Activated T-helper 17 cell treated with anti-CD3 and anti-CD28 coated beads, Interleukin-2, amount 50 U/mL, for 72 hours (primary cell): ENCODE results near the gene MGAT3. TPM values are rescaled to one million over a fixed set of nuclear protein-coding genes. Genes with fewer than 3 reads are reported as not detected.
A peak's percentile ranks its signal among the peaks of the same experiment; 100 is the strongest.
"Not testable (repeated sequence)": the region's sequence is repeated elsewhere in the genome, so short reads cannot be mapped to it uniquely, and the experiment has no call there.

Experiments
- ATAC-seq: fragments of 150-1000 bp; cut with Tn5 transposase; replicated peaks from 2 replicates; pipeline ENCODE4 v1.10.0; 2021; ENCODE audit warnings: mild to moderate bottlenecking, moderate library complexity
- H3K27ac Mint-ChIP-seq: one replicate; pipeline ENCODE4 v1.8.0; 2022; ENCODE audit warnings: mixed read lengths
- H3K27me3 Mint-ChIP-seq: one replicate; pipeline ENCODE4 v1.8.0; 2022; ENCODE audit warnings: mixed read lengths
- H3K36me3 Mint-ChIP-seq: one replicate; pipeline ENCODE4 v1.8.0; 2022; ENCODE audit warnings: low read depth, mild to moderate bottlenecking, mixed read lengths
- H3K4me1 Mint-ChIP-seq: one replicate; pipeline ENCODE4 v1.8.0; 2022; ENCODE audit warnings: mixed read lengths
- H3K4me3 Mint-ChIP-seq: one replicate; pipeline ENCODE4 v1.8.0; 2022; ENCODE audit warnings: mild to moderate bottlenecking, mixed read lengths
- H3K9me3 Mint-ChIP-seq: one replicate; pipeline ENCODE4 v1.8.0; 2022; ENCODE audit warnings: mixed read lengths
- total RNA-seq, 2 donors: library from RNA; stranded (reverse); gene quantifications; one replicate each; pipeline ENCODE4 v1.2.3, GENCODE V29; 2022

Gene MGAT3
- total RNA-seq, 2 donors from 2014 or later = 1.5 to 1.6 TPM

DNA sequence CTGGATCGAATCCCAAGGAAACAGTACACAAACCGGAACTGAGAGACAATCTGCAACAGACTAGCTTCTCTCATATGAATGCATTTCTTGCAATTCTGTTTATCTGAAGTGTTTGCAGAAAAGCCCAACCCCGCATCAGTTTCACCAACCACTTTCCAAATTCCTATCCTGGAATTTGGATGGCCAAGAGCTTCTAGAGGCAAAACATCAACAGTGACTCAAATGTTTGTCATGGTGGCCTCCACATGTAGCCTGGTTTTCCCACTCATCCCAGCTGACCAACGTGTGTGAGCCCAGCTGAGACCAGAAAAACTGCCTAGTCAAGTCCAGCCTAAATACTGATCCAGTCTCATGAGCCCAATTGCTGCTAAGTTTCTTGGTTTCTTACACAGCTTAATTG lies 36.9 kb downstream of the MGAT3 start:
- Mint-ChIP-seq H3K36me3 (no peaks in the 10 kb centered on the region), H3K4me1 (peaks cover 6% of the 10 kb centered on the region), H3K27ac (no peak overlapping the region), H3K9me3 (no peaks in the 10 kb centered on the region), H3K27me3 (no peaks in the 10 kb centered on the region), H3K4me3 (no peak overlapping the region)
- no peak for ATAC-seq

DNA sequence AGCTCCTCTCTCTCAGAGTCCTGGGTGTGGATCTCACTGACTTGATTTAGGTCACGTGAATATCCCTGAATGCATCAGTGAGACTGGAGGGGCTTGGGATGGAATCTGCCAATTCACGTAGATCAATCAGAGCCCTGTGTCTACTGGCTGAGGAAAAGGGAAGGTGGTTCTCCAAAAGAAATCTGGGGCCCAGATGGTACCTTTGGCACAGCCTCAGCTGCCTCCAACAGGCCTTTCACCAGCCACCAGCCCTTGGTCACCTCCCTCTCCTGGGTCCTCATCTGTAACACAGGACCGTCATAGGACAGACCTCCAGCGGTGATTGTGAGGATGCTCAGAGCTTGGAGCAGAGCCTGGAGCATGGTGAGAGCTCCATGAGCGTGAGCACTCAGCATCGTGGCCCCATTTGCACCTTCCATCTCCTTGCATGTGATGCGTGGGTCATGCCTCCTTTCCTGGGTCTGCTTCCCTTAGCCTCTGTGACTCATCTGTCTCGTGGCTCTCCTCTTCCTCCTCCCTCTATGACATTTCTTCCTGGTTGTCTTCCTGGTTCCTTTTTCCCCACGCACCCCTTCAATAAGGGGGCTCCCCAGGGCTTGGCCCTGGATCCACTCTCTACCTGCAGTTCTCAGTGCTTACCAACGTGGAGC lies 37.8 kb downstream of the MGAT3 start:
- Mint-ChIP-seq H3K27ac (peak overlapping the region; percentile 15), H3K4me3 (no peak overlapping the region)

GRCh38 chr22:39496131-39496838 lies 39.5 kb downstream of the MGAT3 start:
- H3K36me3 Mint-ChIP-seq = no peaks in the 10 kb centered on the region
- no peaks in the 10 kb centered on the region for H3K4me1 Mint-ChIP-seq
- no peak overlapping the region for H3K27ac Mint-ChIP-seq
- ATAC-seq = peak; percentile 90
- H3K27me3 Mint-ChIP-seq = no peaks in the 10 kb centered on the region
- H3K9me3 Mint-ChIP-seq = no peaks in the 10 kb centered on the region
- H3K4me3 Mint-ChIP-seq = no peak overlapping the region

More for the DNA sequence above, 37.8 kb downstream of the MGAT3 start:
- no peak for ATAC-seq
- H3K27me3 Mint-ChIP-seq = no peaks in the 10 kb centered on the region
- H3K4me1 Mint-ChIP-seq = peaks cover 6% of the 10 kb centered on the region
- no peaks in the 10 kb centered on the region for H3K36me3 Mint-ChIP-seq
- no peaks in the 10 kb centered on the region for H3K9me3 Mint-ChIP-seq

GRCh38 chr22:39497429-39497828 lies 40.6 kb downstream of the MGAT3 start:
- Mint-ChIP-seq H3K4me3 (no peak overlapping the region), H3K27ac (no peak overlapping the region), H3K4me1 (peaks cover 7% of the 10 kb centered on the region), H3K27me3 (no peaks in the 10 kb centered on the region), H3K9me3 (no peaks in the 10 kb centered on the region), H3K36me3 (peaks cover 9% of the 10 kb centered on the region)
- no peak for ATAC-seq

- Mint-ChIP-seq H3K27ac (no peak overlapping the region), H3K36me3 (peaks cover 17% of the 10 kb centered on the region), H3K4me3 (no peak overlapping the region), H3K9me3 (no peaks in the 10 kb centered on the region), H3K4me1 (peaks cover 8% of the 10 kb centered on the region), H3K27me3 (no peaks in the 10 kb centered on the region)
- no peak for ATAC-seq
Measured at GRCh38 chr22:39498368-39498767, 41.6 kb downstream of the MGAT3 start.

DNA sequence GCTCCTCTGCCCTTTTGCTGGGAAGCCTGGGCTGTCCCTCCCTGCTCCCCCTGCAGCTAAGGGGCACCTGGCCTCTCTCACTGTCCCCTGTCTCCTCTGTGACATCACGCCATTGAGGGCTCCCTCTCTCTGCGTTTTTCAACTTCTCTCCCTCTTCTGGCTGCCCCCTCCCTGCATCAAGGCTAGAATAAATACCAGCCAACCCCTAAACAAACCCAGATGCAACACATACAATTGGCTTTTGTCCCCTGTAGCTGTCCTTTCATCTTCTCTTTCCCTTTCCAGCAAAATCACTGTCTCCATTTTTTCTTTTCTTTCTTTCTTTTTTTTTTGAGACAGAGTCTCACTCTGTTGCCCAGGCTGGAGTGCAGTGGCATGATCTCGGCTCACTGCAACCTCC lies 42.0 kb downstream of the MGAT3 start:
- no peaks in the 10 kb centered on the region for H3K9me3 Mint-ChIP-seq
- no peak for ATAC-seq
- H3K4me3 Mint-ChIP-seq = no peak overlapping the region
- H3K36me3 Mint-ChIP-seq = peaks cover 21% of the 10 kb centered on the region
- H3K27ac Mint-ChIP-seq = no peak overlapping the region
- H3K27me3 Mint-ChIP-seq = no peaks in the 10 kb centered on the region
- peaks cover 13% of the 10 kb centered on the region for H3K4me1 Mint-ChIP-seq

- Mint-ChIP-seq H3K36me3 (peaks cover 34% of the 10 kb centered on the region), H3K9me3 (no peaks in the 10 kb centered on the region), H3K27me3 (no peaks in the 10 kb centered on the region), H3K4me1 (peaks cover 13% of the 10 kb centered on the region), H3K27ac (no peak overlapping the region), H3K4me3 (no peak overlapping the region)
- ATAC-seq = no peak
Measured at GRCh38 chr22:39500101-39500500, 43.3 kb downstream of the MGAT3 start.

DNA sequence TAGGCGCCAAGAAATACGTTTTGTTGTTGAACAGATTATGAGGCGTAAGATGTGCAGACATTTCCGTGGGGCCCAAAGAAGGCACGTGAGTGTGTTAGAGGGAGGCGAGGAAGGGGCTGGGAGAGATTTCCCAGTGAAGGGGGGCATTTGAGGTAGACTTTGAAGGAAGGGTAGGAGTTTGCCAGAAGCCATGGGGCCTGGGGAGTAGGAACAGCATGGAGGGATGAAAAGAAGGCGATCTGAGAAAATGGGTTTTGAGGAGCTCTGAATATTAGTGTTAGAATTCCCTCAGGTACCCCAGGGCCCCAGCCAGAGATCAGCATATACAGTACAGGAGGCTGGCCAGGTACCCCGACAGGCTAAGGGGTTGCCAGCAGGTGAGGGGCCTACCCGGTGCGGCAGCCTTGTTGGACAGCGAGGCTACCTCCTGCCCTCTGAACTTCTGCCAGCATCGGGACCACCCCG lies 44.9 kb downstream of the MGAT3 start:
- Mint-ChIP-seq H3K9me3 (no peaks in the 10 kb centered on the region), H3K27me3 (no peaks in the 10 kb centered on the region), H3K36me3 (peaks cover 50% of the 10 kb centered on the region), H3K27ac (peak overlapping the region; percentile 81), H3K4me1 (peaks cover 18% of the 10 kb centered on the region), H3K4me3 (peak overlapping the region; percentile 77)
- no peak for ATAC-seq

- Mint-ChIP-seq H3K4me3 (peak within 1 kb of the TSS; percentile 77), H3K27me3 (no peaks in the 10 kb centered on the region), H3K4me1 (peaks cover 18% of the 10 kb centered on the region), H3K27ac (peak within 1 kb of the TSS; percentile 81), H3K9me3 (no peaks in the 10 kb centered on the region), H3K36me3 (peaks cover 56% of the 10 kb centered on the region)
- peak; percentile 99 for ATAC-seq
Measured at GRCh38 chr22:39502109-39502788, 45.4 kb downstream of the MGAT3 start, which contains the start of gene MIEF1. Gene MIEF1 (plus strand): TSS chr22:39502290. CDS start chr22:39511295, 9,005 bp downstream.

DNA sequence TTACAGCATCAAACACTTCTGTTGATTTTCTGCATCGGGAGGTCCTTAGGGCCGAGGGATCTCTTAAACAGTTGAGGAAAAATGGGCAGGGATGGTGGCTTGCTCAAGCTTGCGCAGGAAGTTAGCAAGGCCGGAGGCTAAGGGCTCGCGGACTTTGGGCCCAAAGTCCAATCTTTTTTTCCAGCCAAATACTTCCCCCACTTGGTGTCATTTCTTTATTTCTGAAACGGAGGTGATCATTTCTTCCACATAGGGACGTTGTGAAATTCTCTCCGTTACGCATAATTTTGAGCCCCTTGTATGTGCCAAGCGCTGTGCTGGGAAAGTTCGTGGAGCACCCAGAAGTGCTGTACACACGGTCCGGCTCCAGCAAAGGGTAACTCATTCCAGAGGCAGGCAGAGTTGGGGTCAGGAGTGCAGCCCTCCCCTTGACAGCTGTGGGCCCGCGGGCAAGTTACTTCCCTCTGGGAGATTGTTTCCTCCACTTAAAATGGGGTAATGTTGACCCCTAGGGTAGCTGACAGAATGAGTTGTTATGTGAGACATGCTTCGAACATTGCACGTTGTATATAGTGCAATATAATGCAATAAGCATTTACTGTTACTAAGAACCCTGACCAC lies 46.1 kb downstream of the MGAT3 start:
- H3K4me1 Mint-ChIP-seq = peaks cover 18% of the 10 kb centered on the region
- peaks cover 60% of the 10 kb centered on the region for H3K36me3 Mint-ChIP-seq
- no peaks in the 10 kb centered on the region for H3K9me3 Mint-ChIP-seq
- no peaks in the 10 kb centered on the region for H3K27me3 Mint-ChIP-seq
- no peak for ATAC-seq
- peak overlapping the region; percentile 77 for H3K4me3 Mint-ChIP-seq
- peak overlapping the region; percentile 81 for H3K27ac Mint-ChIP-seq

DNA sequence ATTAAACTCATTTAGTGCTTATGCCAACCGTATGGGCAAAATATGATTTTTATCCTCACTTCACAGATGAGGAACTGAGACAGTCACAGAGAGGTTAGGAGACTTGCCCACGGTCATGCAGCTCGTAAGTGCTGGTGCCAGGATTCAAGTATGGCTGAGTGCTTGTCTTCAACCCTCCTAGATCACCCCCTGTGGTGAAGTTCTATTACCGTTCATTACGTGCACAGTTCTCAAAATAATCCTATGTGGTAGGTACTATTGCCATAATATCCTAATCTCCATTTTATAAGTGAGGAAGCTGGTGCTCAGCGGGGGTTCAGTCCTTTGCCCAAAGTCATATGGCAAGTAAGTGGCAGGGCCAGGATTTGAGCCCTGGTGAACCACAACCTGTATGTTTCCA lies 46.8 kb downstream of the MGAT3 start:
- peaks cover 22% of the 10 kb centered on the region for H3K4me1 Mint-ChIP-seq
- peaks cover 68% of the 10 kb centered on the region for H3K36me3 Mint-ChIP-seq
- ATAC-seq = no peak
- H3K9me3 Mint-ChIP-seq = no peaks in the 10 kb centered on the region
- H3K4me3 Mint-ChIP-seq = peak overlapping the region; percentile 77
- no peaks in the 10 kb centered on the region for H3K27me3 Mint-ChIP-seq
- peak overlapping the region; percentile 81 for H3K27ac Mint-ChIP-seq

GRCh38 chr22:39504071-39504470 lies 47.3 kb downstream of the MGAT3 start:
- Mint-ChIP-seq H3K4me1 (peaks cover 24% of the 10 kb centered on the region), H3K4me3 (peak overlapping the region; percentile 77), H3K27ac (peak overlapping the region; percentile 81), H3K9me3 (no peaks in the 10 kb centered on the region), H3K36me3 (peaks cover 72% of the 10 kb centered on the region), H3K27me3 (no peaks in the 10 kb centered on the region)
- no peak for ATAC-seq

- H3K9me3 Mint-ChIP-seq, H3K4me3 Mint-ChIP-seq, ATAC-seq, H3K27me3 Mint-ChIP-seq: not testable (repeated sequence)
- Mint-ChIP-seq H3K4me1 (peaks cover 30% of the 10 kb centered on the region), H3K36me3 (peaks cover 96% of the 10 kb centered on the region), H3K27ac (peak overlapping the region; percentile 13)
Measured at GRCh38 chr22:39507021-39507420, 50.2 kb downstream of the MGAT3 start.

GRCh38 chr22:39508393-39508792 lies 51.6 kb downstream of the MGAT3 start:
- no peak for ATAC-seq
- Mint-ChIP-seq H3K9me3 (no peaks in the 10 kb centered on the region), H3K36me3 (peaks cover 98% of the 10 kb centered on the region), H3K4me3 (no peak overlapping the region), H3K4me1 (peaks cover 28% of the 10 kb centered on the region), H3K27ac (peak overlapping the region; percentile 32), H3K27me3 (no peaks in the 10 kb centered on the region)
